ENCODE results near the gene DCTN2.
A peak's percentile ranks its signal among the peaks of the same experiment; 100 is the strongest.

DCTN2 gene

GRCh38 chr12:57549909-57550640 lies 3.1 kb upstream of the DCTN2 start, which contains the start of gene KIF5A:
KIF5A (plus strand) TSS chr12:57550044; CDS start chr12:57550272, 228 bp downstream.
- DNase-seq (ENCODE audit: low read depth in 3 of 3) = peak in 2 of 3 experiments; percentile 24 to 32

- DNase-seq (ENCODE audit: low read depth in 3 of 3) = no peak
Measured at GRCh38 chr12:57549203-57549908, 2.4 kb upstream of the DCTN2 start.

- DNase-seq (ENCODE audit: low read depth in 3 of 3) = no peak
Measured at GRCh38 chr12:57548488-57548887, 1.5 kb upstream of the DCTN2 start.

- no peak for DNase-seq (ENCODE audit: low read depth in 3 of 3)
Measured at GRCh38 chr12:57548013-57548315, 972 bp upstream of the DCTN2 start.

GRCh38 chr12:57547288-57548012 lies 458 bp upstream of the DCTN2 start:
- no peak for DNase-seq (ENCODE audit: low read depth in 3 of 3)

- DNase-seq (ENCODE audit: low read depth in 3 of 3) = no peak
Measured at GRCh38 chr12:57545809-57546437, 1.1 kb downstream of the DCTN2 start.

GRCh38 chr12:57543581-57543980 lies 3.4 kb downstream of the DCTN2 start:
- no peak for DNase-seq (ENCODE audit: low read depth in 3 of 3)

GRCh38 chr12:57541717-57542116 lies 5.3 kb downstream of the DCTN2 start:
- no peak for DNase-seq (ENCODE audit: low read depth in 3 of 3)

GRCh38 chr12:57541001-57541400 lies 6.0 kb downstream of the DCTN2 start:
- no peak for DNase-seq (ENCODE audit: low read depth in 3 of 3)

GRCh38 chr12:57539134-57539768 lies 7.7 kb downstream of the DCTN2 start:
- DNase-seq (ENCODE audit: low read depth in 3 of 3) = no peak

GRCh38 chr12:57536597-57536942 lies 10.4 kb downstream of the DCTN2 start:
- no peak for DNase-seq (ENCODE audit: low read depth in 3 of 3)

GRCh38 chr12:57535764-57536596 lies 11.0 kb downstream of the DCTN2 start:
- no peak for DNase-seq (ENCODE audit: low read depth in 3 of 3)

GRCh38 chr12:57534991-57535543 lies 11.9 kb downstream of the DCTN2 start:
- no peak for DNase-seq (ENCODE audit: low read depth in 3 of 3)

- no peak for DNase-seq (ENCODE audit: low read depth in 3 of 3)
Measured at GRCh38 chr12:57534250-57534649, 12.7 kb downstream of the DCTN2 start.

GRCh38 chr12:57533108-57533507 lies 13.9 kb downstream of the DCTN2 start:
- DNase-seq (ENCODE audit: low read depth in 3 of 3) = no peak

- DNase-seq (ENCODE audit: low read depth in 3 of 3) = no peak
Measured at GRCh38 chr12:57531836-57532235, 15.2 kb downstream of the DCTN2 start.

GRCh38 chr12:57530396-57531142 lies 16.4 kb downstream of the DCTN2 start:
- no peak for DNase-seq (ENCODE audit: low read depth in 3 of 3)

- DNase-seq (ENCODE audit: low read depth in 3 of 3) = no peak
Measured at GRCh38 chr12:57529831-57530230, 17.2 kb downstream of the DCTN2 start.

GRCh38 chr12:57528831-57529555 lies 18.0 kb downstream of the DCTN2 start:
- DNase-seq (ENCODE audit: low read depth in 3 of 3) = no peak

Data from stimulated activated CD4-positive, alpha-beta T cell treated with anti-CD3 and anti-CD28 coated beads, TNF-alpha, amount 100 ng/mL, for 4 hours (primary cell).